Dendritic cell treated with granulocyte-macrophage colony-stimulating factor and Interleukin-4, amounts not matched to agents 40 ng/mL and 50 ng/mL, for 4 days (primary cell): ENCODE results near the gene B3GNT8.
A peak's percentile ranks its signal among the peaks of the same experiment; 100 is the strongest.
"Not testable (repeated sequence)": the region's sequence is repeated elsewhere in the genome, so short reads cannot be mapped to it uniquely, and the experiment has no call there.

ENCODE experiments used
- H3K27ac Mint-ChIP-seq: one replicate; pipeline ENCODE4 v1.8.0; 2022; ENCODE audit warnings: mild to moderate bottlenecking, mixed read lengths
- H3K27me3 Mint-ChIP-seq: one replicate; pipeline ENCODE4 v1.8.0; 2022; ENCODE audit warnings: mild to moderate bottlenecking, mixed read lengths
- H3K36me3 Mint-ChIP-seq: one replicate; pipeline ENCODE4 v1.8.0; 2022; ENCODE audit warnings: low read depth, mixed read lengths
- H3K4me1 Mint-ChIP-seq: one replicate; pipeline ENCODE4 v1.8.0; 2022; ENCODE audit warnings: low read depth, mixed read lengths
- H3K4me3 Mint-ChIP-seq: one replicate; pipeline ENCODE4 v1.8.0; 2022; ENCODE audit warnings: mild to moderate bottlenecking, moderate library complexity, mixed read lengths
- H3K9me3 Mint-ChIP-seq: one replicate; pipeline ENCODE4 v1.8.0; 2022; ENCODE audit warnings: mixed read lengths
- intact Hi-C: fragments of 100-400 bp; cut with micrococcal nuclease; formaldehyde crosslinking; loops from one replicate; pipeline ENCODE4 v1.15.0; 2022

The B3GNT8 gene

GRCh38 chr19:41426952-41427646 is at the start of gene B3GNT8:
TSS of gene B3GNT8 (minus strand) at chr19:41427374. CDS start at chr19:41426778, 596 bp downstream.
- Mint-ChIP-seq H3K27ac (peak within 1 kb of the TSS; percentile 92), H3K36me3 (peaks cover 89% of the 10 kb centered on the region), H3K27me3 (no peaks in the 10 kb centered on the region), H3K9me3 (no peaks in the 10 kb centered on the region), H3K4me1 (peaks cover 75% of the 10 kb centered on the region), H3K4me3 (peak within 1 kb of the TSS; percentile 83)
- intact Hi-C loops = loop anchor here (10.0 kb wide), 1 partner anchor 72 kb away; the partner anchor contains the start of gene TGFB1

DNA sequence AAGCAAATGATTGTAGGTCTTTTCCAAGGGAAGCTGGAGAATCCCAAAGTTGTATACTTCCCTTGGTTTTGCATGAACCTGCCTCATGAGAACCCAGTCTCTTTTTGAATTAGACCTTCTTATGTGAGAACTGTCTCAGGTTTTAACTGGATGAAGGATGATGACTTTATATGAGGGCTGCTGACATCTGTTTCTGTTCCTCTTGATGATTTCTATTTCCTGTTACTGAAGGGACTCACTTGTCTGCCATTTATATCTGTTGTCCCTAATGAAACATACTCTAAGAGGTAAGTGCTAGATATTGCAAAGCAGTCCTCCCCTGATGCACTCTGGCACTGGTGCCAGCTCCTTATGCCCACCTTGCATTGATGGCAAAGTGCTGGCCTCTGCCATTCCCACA is 49.4 kb upstream of the B3GNT8 start:
- Mint-ChIP-seq H3K4me3 (no peak overlapping the region), H3K9me3 (no peaks in the 10 kb centered on the region), H3K4me1 (peaks cover 11% of the 10 kb centered on the region), H3K27me3 (peaks cover 47% of the 10 kb centered on the region), H3K27ac (no peak overlapping the region), H3K36me3 (no peaks in the 10 kb centered on the region)
- intact Hi-C loops = no loop called here

DNA sequence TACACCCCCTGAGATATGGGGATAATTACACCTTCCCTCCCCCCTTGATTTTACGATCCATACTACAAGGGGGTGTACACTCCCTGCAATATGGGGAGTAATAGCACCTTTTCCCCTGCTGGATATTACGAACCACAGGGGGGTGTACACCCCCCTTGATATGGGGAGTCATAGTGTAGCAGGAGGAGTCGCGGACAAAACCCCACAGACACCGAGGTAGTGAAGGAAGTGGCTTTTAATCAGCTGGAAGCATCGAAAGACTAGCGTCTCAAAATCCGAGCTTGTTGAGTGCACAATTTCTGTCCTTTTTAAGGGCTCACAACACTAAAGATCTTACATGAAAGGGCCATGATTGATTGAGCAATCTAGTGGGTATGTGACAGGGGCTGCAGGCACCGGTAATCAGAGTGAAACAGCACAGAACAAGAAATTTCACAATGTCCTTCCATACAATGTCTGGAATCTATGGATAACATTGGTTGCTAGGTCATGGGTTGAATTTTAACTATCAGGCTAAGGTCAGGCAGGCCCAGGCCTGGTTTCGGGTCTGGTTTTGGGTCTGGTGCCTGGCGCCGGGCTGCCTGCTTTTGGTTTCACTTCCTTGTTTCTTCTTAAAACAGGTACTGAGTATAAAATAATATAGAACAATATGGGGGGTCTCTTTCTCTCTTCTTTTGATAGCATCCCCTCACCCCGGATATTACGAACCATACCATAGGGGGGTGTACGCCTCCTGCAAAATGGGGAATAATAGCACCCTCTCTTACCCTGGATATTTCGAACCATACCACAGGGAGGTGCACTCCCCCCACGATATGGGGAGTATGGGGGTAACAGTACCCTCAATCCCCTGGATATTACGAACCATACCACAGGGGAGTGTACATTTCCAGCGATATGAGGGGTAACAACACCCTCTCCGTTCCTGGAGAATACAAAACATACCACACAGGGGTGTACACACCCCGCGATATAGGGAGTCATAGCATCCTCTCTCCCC is 36.4 kb upstream of the B3GNT8 start:
- H3K4me3 Mint-ChIP-seq, intact Hi-C loops, H3K27ac Mint-ChIP-seq, H3K9me3 Mint-ChIP-seq, H3K36me3 Mint-ChIP-seq: not testable (repeated sequence)
- H3K27me3 Mint-ChIP-seq = peaks cover 45% of the 10 kb centered on the region
- H3K4me1 Mint-ChIP-seq = peaks cover 12% of the 10 kb centered on the region

DNA sequence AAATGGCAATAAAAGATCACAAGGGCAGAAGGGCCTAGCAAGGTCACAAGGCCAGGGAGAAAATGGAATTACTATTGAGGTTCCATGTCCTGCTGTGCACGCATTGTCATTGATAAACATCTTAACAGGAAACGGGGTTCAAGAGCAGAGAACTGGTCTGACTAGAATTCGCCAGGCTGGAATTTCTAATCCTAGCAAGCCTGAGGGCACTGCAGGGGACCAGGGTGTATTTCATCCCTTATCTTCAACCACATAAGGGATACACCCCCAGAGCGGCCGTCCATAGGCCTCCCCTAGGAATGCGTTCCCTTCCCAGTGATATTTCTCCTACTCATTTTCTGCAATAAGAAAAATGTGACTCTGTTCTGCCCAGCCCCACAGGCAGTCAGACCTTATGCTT is 35.3 kb upstream of the B3GNT8 start:
- intact Hi-C loops = no loop called here
- Mint-ChIP-seq H3K27ac (no peak overlapping the region), H3K4me3 (no peak overlapping the region), H3K27me3 (peaks cover 48% of the 10 kb centered on the region), H3K4me1 (peaks cover 12% of the 10 kb centered on the region), H3K36me3 (no peaks in the 10 kb centered on the region), H3K9me3 (no peaks in the 10 kb centered on the region)

DNA sequence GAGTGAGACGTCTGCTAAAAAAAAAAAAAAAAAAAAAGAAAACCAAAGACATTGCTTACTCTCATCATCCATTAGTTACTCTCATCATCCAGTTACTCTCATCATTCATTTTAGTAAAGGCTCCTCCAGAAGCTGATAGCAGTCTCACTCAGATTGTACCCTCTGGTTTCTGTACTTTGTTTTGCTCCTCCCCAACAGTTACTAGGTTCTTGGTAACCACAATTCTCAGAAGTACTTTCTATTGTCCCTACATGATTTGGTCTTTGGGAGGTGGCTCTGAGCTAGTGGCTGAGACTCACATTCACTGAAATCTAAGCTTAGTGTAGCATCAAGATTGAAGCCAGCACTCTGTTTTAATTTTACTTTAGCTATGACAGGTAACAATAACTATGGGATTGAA is 30.1 kb upstream of the B3GNT8 start:
- H3K27me3 Mint-ChIP-seq = peaks cover 59% of the 10 kb centered on the region
- no peaks in the 10 kb centered on the region for H3K9me3 Mint-ChIP-seq
- no peak overlapping the region for H3K27ac Mint-ChIP-seq
- no peaks in the 10 kb centered on the region for H3K4me1 Mint-ChIP-seq
- intact Hi-C loops = no loop called here
- no peaks in the 10 kb centered on the region for H3K36me3 Mint-ChIP-seq
- H3K4me3 Mint-ChIP-seq = no peak overlapping the region

DNA sequence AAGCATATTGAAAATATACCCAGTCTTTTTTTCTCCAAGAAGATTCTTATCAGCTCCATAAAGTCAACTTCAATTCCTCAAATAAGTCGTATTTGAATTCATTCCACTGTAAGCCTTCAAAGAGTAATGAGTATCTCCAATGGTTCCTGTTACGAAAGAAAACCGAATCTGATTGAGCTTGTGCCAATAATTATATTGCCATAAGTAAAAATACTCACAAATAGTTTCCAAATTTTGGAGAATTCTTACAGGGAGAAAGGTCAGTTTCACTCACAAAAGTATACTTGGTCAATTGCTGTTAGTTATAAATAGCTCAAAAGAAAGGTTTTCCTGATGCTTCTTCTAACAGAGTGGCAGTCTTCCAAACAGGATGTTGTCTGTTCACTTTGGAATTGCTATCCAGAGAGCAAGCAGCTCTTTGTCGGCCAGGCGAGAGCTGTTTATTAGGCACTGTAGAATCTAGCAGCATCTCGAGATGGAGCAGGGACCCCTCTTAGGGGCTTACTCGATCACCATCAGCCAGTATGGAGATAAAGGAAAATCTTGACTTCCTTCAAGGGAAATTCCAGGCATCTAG is 29.3 kb upstream of the B3GNT8 start:
- H3K27ac Mint-ChIP-seq = no peak overlapping the region
- H3K4me1 Mint-ChIP-seq = no peaks in the 10 kb centered on the region
- H3K27me3 Mint-ChIP-seq = peaks cover 59% of the 10 kb centered on the region
- no peak overlapping the region for H3K4me3 Mint-ChIP-seq
- no peaks in the 10 kb centered on the region for H3K36me3 Mint-ChIP-seq
- intact Hi-C loops = no loop called here
- H3K9me3 Mint-ChIP-seq = no peaks in the 10 kb centered on the region

DNA sequence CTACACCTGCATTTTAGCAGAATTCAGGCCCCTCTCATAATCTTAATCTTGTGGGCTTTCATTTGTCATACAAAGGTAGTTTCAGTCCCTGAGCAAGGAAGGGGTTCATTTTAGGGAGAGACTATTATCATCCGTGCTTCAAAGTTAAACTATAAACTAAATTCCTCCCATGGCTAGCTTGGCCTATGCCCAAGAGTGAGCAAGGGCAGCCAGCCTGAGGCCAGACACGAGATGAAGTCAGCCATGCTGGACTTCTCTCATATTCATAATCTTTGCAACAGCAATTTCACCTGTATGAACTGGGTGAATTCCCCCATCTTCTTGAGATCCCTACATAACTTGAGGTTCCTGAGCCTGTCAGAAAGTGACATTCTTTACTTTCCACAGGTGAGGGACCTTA is 28.8 kb upstream of the B3GNT8 start:
- no peak overlapping the region for H3K27ac Mint-ChIP-seq
- H3K9me3 Mint-ChIP-seq = no peaks in the 10 kb centered on the region
- no peak overlapping the region for H3K4me3 Mint-ChIP-seq
- intact Hi-C loops = no loop called here
- H3K36me3 Mint-ChIP-seq = no peaks in the 10 kb centered on the region
- peaks cover 57% of the 10 kb centered on the region for H3K27me3 Mint-ChIP-seq
- H3K4me1 Mint-ChIP-seq = no peaks in the 10 kb centered on the region

- no peak overlapping the region for H3K27ac Mint-ChIP-seq
- no peaks in the 10 kb centered on the region for H3K36me3 Mint-ChIP-seq
- H3K4me1 Mint-ChIP-seq = peaks cover 12% of the 10 kb centered on the region
- H3K9me3 Mint-ChIP-seq = no peaks in the 10 kb centered on the region
- peaks cover 50% of the 10 kb centered on the region for H3K27me3 Mint-ChIP-seq
- H3K4me3 Mint-ChIP-seq = no peak overlapping the region
- intact Hi-C loops = no loop called here
Observed at GRCh38 chr19:41452584-41453275, 25.6 kb upstream of the B3GNT8 start.

GRCh38 chr19:41449865-41450178 is 22.6 kb upstream of the B3GNT8 start:
- peaks cover 15% of the 10 kb centered on the region for H3K4me1 Mint-ChIP-seq
- intact Hi-C loops = loop anchor here (1.0 to 2.0 kb wide), 2 partner anchors 113 to 120 kb away; no protein-coding TSS in a partner anchor
- no peaks in the 10 kb centered on the region for H3K36me3 Mint-ChIP-seq
- no peak overlapping the region for H3K4me3 Mint-ChIP-seq
- H3K27me3 Mint-ChIP-seq = peaks cover 32% of the 10 kb centered on the region
- no peaks in the 10 kb centered on the region for H3K9me3 Mint-ChIP-seq
- peak overlapping the region; percentile 43 for H3K27ac Mint-ChIP-seq

- Mint-ChIP-seq H3K4me1 (peaks cover 15% of the 10 kb centered on the region), H3K27ac (peak overlapping the region; percentile 43), H3K27me3 (peaks cover 32% of the 10 kb centered on the region), H3K36me3 (no peaks in the 10 kb centered on the region), H3K4me3 (peak overlapping the region; percentile 64), H3K9me3 (no peaks in the 10 kb centered on the region)
- intact Hi-C loops = loop anchor here (1.0 to 2.0 kb wide), 2 partner anchors 114 to 121 kb away; no protein-coding TSS in a partner anchor
Observed at GRCh38 chr19:41449079-41449864, 22.1 kb upstream of the B3GNT8 start.

- intact Hi-C loops = loop anchor here (2.0 kb wide), 1 partner anchor 115 kb away; no protein-coding TSS in a partner anchor
- Mint-ChIP-seq H3K36me3 (no peaks in the 10 kb centered on the region), H3K9me3 (no peaks in the 10 kb centered on the region), H3K27me3 (peaks cover 31% of the 10 kb centered on the region), H3K4me1 (peaks cover 29% of the 10 kb centered on the region), H3K4me3 (no peak overlapping the region), H3K27ac (no peak overlapping the region)
Observed at GRCh38 chr19:41447732-41448332, 20.7 kb upstream of the B3GNT8 start.

GRCh38 chr19:41445575-41445974 is 18.4 kb upstream of the B3GNT8 start:
- Mint-ChIP-seq H3K4me1 (peaks cover 34% of the 10 kb centered on the region), H3K27me3 (peaks cover 25% of the 10 kb centered on the region), H3K36me3 (no peaks in the 10 kb centered on the region), H3K4me3 (no peak overlapping the region), H3K9me3 (no peaks in the 10 kb centered on the region), H3K27ac (no peak overlapping the region)
- intact Hi-C loops = no loop called here
